DOHH2 (cell line): ENCODE data around the gene SPAG16.

ENCODE experiments used
- H3F3A ChIP-seq: fragments of 200-600 bp; sonication (generic), shearing (Covaris generic); 2 replicates; pipeline ENCODE4 v1.6.0; 2016; ENCODE audit warnings: antibody characterized with exemption, mild to moderate bottlenecking; ENCODE audit not compliant: control insufficient read depth, insufficient read depth
- H3K27ac ChIP-seq: fragments of 200-600 bp; sonication (generic); 2 replicates; pipeline ENCODE4 v1.5.1; 2014; ENCODE audit warnings: low read depth, mild to moderate bottlenecking, low read length, moderate library complexity
- H3K27me3 ChIP-seq: fragments of 200-600 bp; sonication (generic); 2 replicates; pipeline ENCODE4 v1.6.1; 2014; ENCODE audit warnings: mild to moderate bottlenecking, low read length, mixed read lengths; ENCODE audit not compliant: control insufficient read depth
- H3K36me3 ChIP-seq: fragments of 200-600 bp; sonication (generic); 2 replicates; pipeline ENCODE4 v1.6.1; 2014; ENCODE audit warnings: mild to moderate bottlenecking, low read length, moderate library complexity, mixed read lengths; ENCODE audit not compliant: control insufficient read depth
- H3K4me1 ChIP-seq: fragments of 200-600 bp; sonication (generic); 2 replicates; pipeline ENCODE4 v1.6.1; 2014; ENCODE audit warnings: mild to moderate bottlenecking, low read length, mixed read lengths; ENCODE audit not compliant: control insufficient read depth
- H3K4me2 ChIP-seq: fragments of 200-600 bp; sonication (generic); 2 replicates; pipeline ENCODE4 v1.6.0; 2014; ENCODE audit warnings: mild to moderate bottlenecking, low read length, moderate library complexity
- H3K4me3 ChIP-seq: fragments of 200-600 bp; sonication (generic); 2 replicates; pipeline ENCODE4 v1.5.1; 2014; ENCODE audit warnings: mild to moderate bottlenecking, low read length, mixed read lengths
- H3K79me2 ChIP-seq: fragments of 200-600 bp; sonication (generic); 2 replicates; pipeline ENCODE4 v1.6.1; 2014; ENCODE audit warnings: mild to moderate bottlenecking, low read length, mixed read lengths; ENCODE audit not compliant: control insufficient read depth
- H3K9me2 ChIP-seq: fragments of 200-600 bp; sonication (generic); replicated peaks from 2 replicates; pipeline ENCODE4 v1.6.1; 2014; ENCODE audit warnings: mild to moderate bottlenecking, low read length, mixed read lengths; ENCODE audit not compliant: control insufficient read depth
- H3K9me3 ChIP-seq: fragments of 200-600 bp; sonication (generic); 2 replicates; pipeline ENCODE4 v1.6.1; 2014; ENCODE audit warnings: antibody characterized with exemption, low read length, mixed read lengths; ENCODE audit not compliant: control insufficient read depth, insufficient read depth
- H4K20me1 ChIP-seq: fragments of 200-600 bp; sonication (generic); 2 replicates; pipeline ENCODE4 v1.6.0; 2014; ENCODE audit warnings: low read depth, mild to moderate bottlenecking, antibody characterized with exemption, low read length, moderate library complexity; ENCODE audit not compliant: control insufficient read depth, insufficient read depth
- EZH2phosphoT487 ChIP-seq: fragments of 200-600 bp; sonication (generic); IDR thresholded peaks from 2 replicates; pipeline ENCODE4 v1.6.1; 2017; ENCODE audit warnings: borderline replicate concordance, mild to moderate bottlenecking, antibody characterized with exemption, low read length, moderate library complexity, mixed read lengths
- TF ChIP-seq, protein P1 (sequence below): fragments of 200-600 bp; sonication (generic); IDR thresholded peaks from one replicate; pipeline ENCODE4 v1.5.1; 2014; ENCODE audit warnings: antibody characterized with exemption, mild to moderate bottlenecking, low read depth, low read length; ENCODE audit not compliant: poor library complexity, severe bottlenecking

Gene SPAG16

GRCh38 chr2:213242653-213243052, 41.6 kb upstream of the SPAG16 start:
- peaks cover 11% of the 10 kb centered on the region; the same call in 1 of the 2 replicates for H3F3A ChIP-seq
- peaks cover 83% of the 10 kb centered on the region for H3K4me1 ChIP-seq
- no peak overlapping the region for H3K4me3 ChIP-seq
- no peaks in the 10 kb centered on the region for H3K36me3 ChIP-seq
- peak overlapping the region; percentile 83 for H3K4me2 ChIP-seq
- H3K9me2 ChIP-seq: no peaks in the 10 kb centered on the region
- no peaks in the 10 kb centered on the region for H3K9me3 ChIP-seq
- H3K27me3 ChIP-seq: no peaks in the 10 kb centered on the region
- H4K20me1 ChIP-seq: no peaks in the 10 kb centered on the region
- no peak for TF ChIP-seq EZH2phosphoT487
- peaks cover 9% of the 10 kb centered on the region for H3K79me2 ChIP-seq
- H3K27ac ChIP-seq: no peak overlapping the region

GRCh38 chr2:213243189-213244044, 40.8 kb upstream of the SPAG16 start:
- Histone ChIP-seq H3K27me3 (no peaks in the 10 kb centered on the region), H3K4me3 (peak overlapping the region; percentile 53), H3K36me3 (no peaks in the 10 kb centered on the region), H3K4me2 (peak overlapping the region; percentile 54), H3K9me3 (no peaks in the 10 kb centered on the region), H3K79me2 (peaks cover 9% of the 10 kb centered on the region), H3K9me2 (no peaks in the 10 kb centered on the region), H3F3A (peaks cover 11% of the 10 kb centered on the region; the same call in 1 of the 2 replicates), H3K27ac (peak overlapping the region; percentile 30), H4K20me1 (no peaks in the 10 kb centered on the region), H3K4me1 (peaks cover 77% of the 10 kb centered on the region)
- no peak for TF ChIP-seq EZH2phosphoT487
- TF ChIP-seq, protein P1, sequence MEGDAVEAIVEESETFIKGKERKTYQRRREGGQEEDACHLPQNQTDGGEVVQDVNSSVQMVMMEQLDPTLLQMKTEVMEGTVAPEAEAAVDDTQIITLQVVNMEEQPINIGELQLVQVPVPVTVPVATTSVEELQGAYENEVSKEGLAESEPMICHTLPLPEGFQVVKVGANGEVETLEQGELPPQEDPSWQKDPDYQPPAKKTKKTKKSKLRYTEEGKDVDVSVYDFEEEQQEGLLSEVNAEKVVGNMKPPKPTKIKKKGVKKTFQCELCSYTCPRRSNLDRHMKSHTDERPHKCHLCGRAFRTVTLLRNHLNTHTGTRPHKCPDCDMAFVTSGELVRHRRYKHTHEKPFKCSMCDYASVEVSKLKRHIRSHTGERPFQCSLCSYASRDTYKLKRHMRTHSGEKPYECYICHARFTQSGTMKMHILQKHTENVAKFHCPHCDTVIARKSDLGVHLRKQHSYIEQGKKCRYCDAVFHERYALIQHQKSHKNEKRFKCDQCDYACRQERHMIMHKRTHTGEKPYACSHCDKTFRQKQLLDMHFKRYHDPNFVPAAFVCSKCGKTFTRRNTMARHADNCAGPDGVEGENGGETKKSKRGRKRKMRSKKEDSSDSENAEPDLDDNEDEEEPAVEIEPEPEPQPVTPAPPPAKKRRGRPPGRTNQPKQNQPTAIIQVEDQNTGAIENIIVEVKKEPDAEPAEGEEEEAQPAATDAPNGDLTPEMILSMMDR: no peak

- no peak for TF ChIP-seq EZH2phosphoT487
- TF ChIP-seq, protein P1: peak; percentile 66
- Histone ChIP-seq H3K79me2 (no peaks in the 10 kb centered on the region), H3K4me1 (peaks cover 54% of the 10 kb centered on the region), H4K20me1 (no peaks in the 10 kb centered on the region), H3F3A (peaks cover 3% of the 10 kb centered on the region; the same call in 1 of the 2 replicates), H3K36me3 (no peaks in the 10 kb centered on the region), H3K27me3 (no peaks in the 10 kb centered on the region), H3K4me3 (no peak overlapping the region), H3K27ac (no peak overlapping the region), H3K9me3 (no peaks in the 10 kb centered on the region), H3K4me2 (no peak overlapping the region), H3K9me2 (no peaks in the 10 kb centered on the region)
These were observed 37.6 kb upstream of the SPAG16 start for GRCh38 chr2:213246497-213247281.

GRCh38 chr2:213247566-213247965, 36.7 kb upstream of the SPAG16 start:
- H3K36me3 ChIP-seq: no peaks in the 10 kb centered on the region
- H3K27ac ChIP-seq: no peak overlapping the region
- H3K79me2 ChIP-seq: no peaks in the 10 kb centered on the region
- TF ChIP-seq, protein P1: no peak
- no peak for TF ChIP-seq EZH2phosphoT487
- H4K20me1 ChIP-seq: no peaks in the 10 kb centered on the region
- no peaks in the 10 kb centered on the region for H3K27me3 ChIP-seq
- H3K4me1 ChIP-seq: peaks cover 47% of the 10 kb centered on the region
- no peak overlapping the region for H3K4me2 ChIP-seq
- no peaks in the 10 kb centered on the region for H3K9me3 ChIP-seq
- H3K9me2 ChIP-seq: no peaks in the 10 kb centered on the region
- H3K4me3 ChIP-seq: no peak overlapping the region
- H3F3A ChIP-seq: no peaks in the 10 kb centered on the region; the same call in 1 of the 2 replicates
